C4-2B (cell line): ENCODE measurements around the gene SEMA3C.

Experiments used
- ZFX ChIP-seq: fragments of 450-650 bp; IDR thresholded peaks from 2 replicates; pipeline ENCODE4 v1.6.1; 2017
- TF ChIP-seq, protein P1 (sequence below): fragments of 450-650 bp; conservative IDR thresholded peaks from 2 replicates; pipeline ENCODE4 v1.5.1; 2017; ENCODE audit warnings: mild to moderate bottlenecking

- TF ChIP-seq, protein P1, sequence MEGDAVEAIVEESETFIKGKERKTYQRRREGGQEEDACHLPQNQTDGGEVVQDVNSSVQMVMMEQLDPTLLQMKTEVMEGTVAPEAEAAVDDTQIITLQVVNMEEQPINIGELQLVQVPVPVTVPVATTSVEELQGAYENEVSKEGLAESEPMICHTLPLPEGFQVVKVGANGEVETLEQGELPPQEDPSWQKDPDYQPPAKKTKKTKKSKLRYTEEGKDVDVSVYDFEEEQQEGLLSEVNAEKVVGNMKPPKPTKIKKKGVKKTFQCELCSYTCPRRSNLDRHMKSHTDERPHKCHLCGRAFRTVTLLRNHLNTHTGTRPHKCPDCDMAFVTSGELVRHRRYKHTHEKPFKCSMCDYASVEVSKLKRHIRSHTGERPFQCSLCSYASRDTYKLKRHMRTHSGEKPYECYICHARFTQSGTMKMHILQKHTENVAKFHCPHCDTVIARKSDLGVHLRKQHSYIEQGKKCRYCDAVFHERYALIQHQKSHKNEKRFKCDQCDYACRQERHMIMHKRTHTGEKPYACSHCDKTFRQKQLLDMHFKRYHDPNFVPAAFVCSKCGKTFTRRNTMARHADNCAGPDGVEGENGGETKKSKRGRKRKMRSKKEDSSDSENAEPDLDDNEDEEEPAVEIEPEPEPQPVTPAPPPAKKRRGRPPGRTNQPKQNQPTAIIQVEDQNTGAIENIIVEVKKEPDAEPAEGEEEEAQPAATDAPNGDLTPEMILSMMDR = no peak
- TF ChIP-seq ZFX = no peak
Observed at GRCh38 chr7:80794631-80795573, 123.9 kb downstream of the SEMA3C start.
